NCI-H2227 (cell line): ENCODE data around the gene CD93.

Experiments
- DNase-seq: peaks from one replicate; lab custom pipeline; 2025; ENCODE audit not compliant: unreplicated experiment; lab: John Stamatoyannopoulos, UW

Gene CD93

DNA sequence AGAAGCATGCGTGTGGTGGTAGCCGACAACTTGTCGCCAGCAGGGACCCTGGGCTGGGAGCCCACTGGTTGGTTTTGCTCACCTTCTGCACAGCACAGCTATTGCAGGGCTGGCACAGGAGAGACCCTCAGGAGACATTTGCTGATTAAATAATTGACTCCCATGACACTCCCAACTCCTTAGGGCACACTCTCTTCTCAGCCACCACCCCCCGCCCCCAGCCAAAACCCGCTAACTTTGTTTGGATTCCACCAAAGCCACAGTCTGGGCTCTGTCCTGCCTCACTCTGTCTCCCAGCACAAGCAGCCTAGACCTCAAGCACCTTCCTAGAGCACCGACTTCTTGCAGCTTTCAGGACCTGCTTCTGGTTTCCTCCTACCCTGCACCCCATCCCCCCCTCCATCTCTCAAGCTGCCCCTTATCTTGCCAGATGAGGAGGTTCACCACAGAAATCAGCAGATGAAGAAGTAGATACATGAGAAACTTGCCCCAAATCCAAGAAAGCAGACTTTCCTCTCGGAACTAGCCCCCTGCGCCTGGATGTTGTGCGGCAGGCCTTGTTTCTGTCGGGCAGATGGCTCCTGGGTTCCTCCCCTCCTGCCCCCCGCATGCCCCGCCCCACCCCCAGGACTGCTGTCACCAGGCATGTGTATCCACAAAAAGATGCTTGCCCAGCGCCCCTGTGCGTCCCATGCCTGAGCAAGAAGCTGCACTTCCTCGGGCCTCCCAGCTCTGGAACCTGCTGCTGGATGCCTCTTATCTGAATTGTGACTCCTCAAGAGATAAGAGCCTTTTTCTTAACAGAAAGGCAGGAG lies 35.0 kb upstream of the CD93 start:
- DNase-seq, result no peak

GRCh38 chr20:23120261-23120660 lies 34.1 kb upstream of the CD93 start:
- no peak for DNase-seq

GRCh38 chr20:23119456-23120216 lies 33.5 kb upstream of the CD93 start:
- DNase-seq, result no peak

GRCh38 chr20:23118766-23119165 lies 32.6 kb upstream of the CD93 start:
- DNase-seq, result no peak

DNA sequence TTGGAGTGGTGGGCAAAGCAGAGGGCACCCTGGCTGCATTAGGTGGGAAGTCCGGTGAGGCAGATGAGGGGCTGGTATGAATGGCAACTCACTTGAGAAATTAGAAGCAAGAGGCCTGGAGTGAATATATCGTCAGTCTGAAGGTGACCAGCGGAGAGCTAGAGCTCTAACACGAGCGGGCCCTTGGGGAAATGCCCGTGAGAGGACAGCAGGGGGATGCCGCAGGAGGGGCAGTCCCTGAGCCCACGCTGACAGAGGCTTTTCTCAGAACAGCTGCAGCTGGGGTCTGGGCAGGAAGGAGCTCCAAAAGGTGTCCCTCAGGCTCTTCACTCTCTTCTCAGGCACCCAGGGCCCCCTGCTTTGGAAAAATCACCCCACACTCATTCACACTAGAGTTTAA lies 32.0 kb upstream of the CD93 start:
- DNase-seq, result no peak

DNA sequence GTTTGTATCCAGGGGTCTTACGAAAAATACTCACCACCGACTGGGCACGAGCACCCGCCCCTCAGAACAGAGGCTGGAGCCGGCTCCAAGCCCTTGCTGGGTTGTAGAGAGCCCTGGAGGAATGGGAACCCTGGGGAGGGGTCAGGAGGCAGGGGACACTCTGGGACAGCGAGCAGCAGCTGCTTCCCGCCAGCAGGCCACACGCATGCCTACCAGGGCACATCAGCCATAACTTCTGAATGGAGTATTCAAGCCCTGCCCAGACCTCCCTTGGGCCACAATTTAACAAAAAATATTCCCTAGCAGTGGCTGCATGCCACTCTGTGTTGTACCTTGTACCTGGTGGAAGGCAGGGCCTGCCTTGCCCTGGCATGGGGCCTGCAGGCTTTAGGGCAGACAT lies 31.6 kb upstream of the CD93 start:
- DNase-seq, result no peak

GRCh38 chr20:23116311-23117089 lies 30.4 kb upstream of the CD93 start:
- DNase-seq, result no peak

GRCh38 chr20:23115822-23116221 lies 29.7 kb upstream of the CD93 start:
- DNase-seq, result no peak

DNA sequence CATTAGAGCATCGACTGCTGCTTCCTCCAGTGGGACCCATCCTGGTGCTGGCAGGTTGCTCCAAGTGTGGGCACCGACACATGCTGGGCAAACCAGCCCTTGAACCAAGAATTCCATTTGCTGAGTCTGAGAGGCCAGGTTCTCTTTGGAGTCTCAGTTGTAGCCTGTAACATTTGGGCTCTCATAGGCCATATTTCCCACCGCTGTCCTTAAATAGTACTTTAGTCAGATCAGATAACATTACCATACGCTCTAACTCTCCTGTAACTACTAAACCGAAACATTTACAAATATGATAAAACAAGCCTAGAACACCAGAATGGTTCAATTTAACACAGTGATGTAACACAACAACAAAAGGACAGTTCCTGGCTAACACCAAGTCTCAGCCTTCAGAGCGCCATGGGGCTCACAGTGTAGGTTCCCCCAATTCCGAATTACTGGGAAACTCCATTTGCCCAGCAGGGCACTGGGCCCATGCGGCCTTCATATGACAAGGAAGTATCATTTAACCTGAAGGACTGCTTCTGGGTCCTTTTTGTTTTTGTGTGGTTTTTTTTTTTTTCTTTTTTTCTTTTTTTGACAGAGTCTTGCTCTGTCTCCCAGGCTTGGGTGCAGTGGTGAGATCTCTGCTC lies 28.4 kb upstream of the CD93 start:
- no peak for DNase-seq

- DNase-seq, result no peak
These were observed 27.9 kb upstream of the CD93 start for GRCh38 chr20:23114018-23114417.

DNA sequence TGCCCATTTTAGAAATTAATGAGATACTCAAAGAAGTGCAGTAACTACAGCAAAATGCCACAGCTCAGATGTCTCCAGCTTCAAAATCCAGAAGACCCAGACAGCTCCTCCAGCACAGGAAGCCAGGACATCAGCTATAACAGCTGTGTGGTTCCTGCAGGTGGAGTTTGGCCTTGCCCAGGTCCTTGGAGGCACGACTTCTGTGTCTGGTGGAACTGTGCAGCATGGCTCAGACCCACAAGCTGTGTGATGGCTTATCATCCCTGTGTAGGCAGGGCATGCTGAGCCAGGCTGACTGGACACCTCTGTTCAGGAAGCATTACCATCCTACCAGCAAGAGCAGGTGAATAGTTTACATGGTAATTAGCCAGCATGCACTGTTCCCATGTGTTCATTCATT lies 26.5 kb upstream of the CD93 start:
- DNase-seq, result no peak

GRCh38 chr20:23111944-23112342 lies 25.8 kb upstream of the CD93 start:
- DNase-seq, result no peak

GRCh38 chr20:23111307-23111943 lies 25.3 kb upstream of the CD93 start:
- no peak for DNase-seq

- no peak for DNase-seq
These were observed 22.7 kb upstream of the CD93 start for GRCh38 chr20:23108871-23109270.

DNA sequence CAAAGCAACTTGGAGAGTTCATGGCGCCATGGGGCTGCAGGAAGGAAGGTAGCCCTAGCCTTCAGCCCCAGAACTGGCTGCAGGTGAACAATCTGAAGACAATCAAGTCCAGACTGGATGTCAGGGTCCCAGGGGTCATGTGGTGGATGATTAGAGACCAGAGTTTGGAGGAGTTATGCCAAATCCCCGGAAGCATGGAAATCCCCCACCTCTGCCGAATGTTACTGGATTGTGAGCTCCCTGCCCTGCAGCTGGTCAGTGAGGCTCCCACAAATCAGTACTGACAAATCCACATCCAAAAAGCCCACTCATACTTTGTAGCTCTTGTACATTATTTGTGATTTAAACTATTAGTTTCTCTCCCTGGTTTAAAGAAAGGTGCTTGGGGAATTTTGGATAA lies 21.3 kb upstream of the CD93 start:
- no peak for DNase-seq

DNA sequence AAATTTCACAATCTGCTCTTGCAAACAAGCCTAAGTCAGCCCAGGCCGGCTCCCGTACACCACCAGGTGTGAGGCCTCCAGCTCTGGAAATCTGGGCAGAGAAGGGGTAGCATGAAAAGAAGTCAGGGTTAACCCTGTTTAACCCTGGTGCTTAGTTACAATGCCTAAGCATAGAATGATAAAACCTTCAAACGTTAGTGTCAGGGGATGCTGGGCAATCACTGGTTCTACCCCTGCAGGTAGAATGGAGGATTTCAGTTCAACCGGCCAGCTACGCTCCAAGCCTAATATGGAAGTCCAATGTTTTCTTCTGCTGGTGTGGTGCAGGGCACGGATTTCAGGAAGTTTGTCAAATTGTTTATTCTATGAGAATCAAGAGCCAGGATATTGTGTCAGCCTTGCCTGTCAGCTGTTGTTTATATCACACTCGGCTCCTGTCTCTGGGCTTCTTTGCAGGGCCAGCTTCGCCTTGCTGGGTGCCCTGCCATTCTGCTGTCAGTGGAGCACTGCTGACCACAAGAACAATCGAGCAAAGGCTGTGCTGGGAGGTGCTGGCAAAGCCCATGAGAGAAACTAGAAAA lies 20.2 kb upstream of the CD93 start:
- no peak for DNase-seq

DNA sequence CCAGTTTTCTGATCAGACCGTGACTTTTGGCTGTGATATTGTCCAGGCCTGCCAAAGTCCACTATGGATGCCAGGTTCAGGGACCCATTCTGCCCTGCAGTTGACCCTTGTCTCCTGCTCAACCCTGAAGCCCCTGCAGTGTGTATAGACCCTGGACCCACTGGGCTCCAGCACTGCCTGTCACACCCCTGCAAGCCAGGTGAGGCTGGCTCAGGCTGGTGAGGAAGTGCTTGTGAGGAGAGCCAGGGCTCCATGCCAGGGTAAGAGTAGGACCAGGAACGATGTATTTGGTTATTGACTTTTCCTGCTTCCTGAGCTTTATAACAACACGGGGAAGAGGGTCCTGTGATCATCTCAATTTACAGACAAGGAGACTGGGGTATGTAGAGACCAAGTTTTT lies 19.1 kb upstream of the CD93 start:
- no peak for DNase-seq

- no peak for DNase-seq
These were observed 17.3 kb upstream of the CD93 start for GRCh38 chr20:23103284-23104018.

DNA sequence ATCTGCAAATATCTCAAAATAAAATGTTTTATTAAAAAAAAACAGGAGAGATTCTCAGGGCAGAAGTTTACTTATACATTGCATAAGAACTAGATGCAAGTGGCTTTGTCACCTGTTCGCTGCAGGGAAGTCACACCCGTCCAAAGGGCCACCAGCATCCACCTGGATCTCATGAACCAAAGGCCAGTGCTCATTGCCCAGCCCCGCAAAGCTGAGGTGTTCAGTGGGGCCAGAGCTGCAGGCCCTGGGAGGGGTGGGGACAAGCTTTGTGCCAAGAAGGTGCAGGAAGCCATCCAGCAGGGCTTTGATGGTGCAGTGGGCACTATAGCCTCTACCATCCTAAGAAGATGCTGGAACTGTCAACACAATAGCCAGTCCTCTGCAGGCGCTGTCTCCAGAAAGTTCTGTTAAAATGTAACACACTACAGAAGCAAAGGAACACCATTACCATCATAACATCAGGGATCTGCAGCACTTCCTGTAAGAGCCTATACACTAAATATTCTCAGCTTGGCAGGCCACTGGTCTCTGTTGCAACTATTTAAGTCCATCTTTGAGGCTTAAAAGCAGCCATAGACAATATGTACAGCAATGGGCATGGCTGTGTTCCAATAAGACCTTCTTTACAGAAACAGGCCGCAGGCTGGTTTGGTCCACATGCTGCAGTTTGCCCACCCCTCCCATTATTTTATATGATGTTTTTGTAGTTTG lies 15.7 kb upstream of the CD93 start:
- no peak for DNase-seq
